Esophagus squamous epithelium (tissue), 4 donors: ENCODE data around the gene IFNL1.
"Not testable (repeated sequence)": the region's sequence is repeated elsewhere in the genome, so short reads cannot be mapped to it uniquely, and the experiment has no call there.

Experiments used
- POLR2A ChIP-seq, 4 donors: fragments of 450-650 bp; IDR thresholded peaks; one replicate each; pipeline ENCODE4 v1.6.1; 2017; ENCODE audit warnings: antibody characterized with exemption in 4 of 4, mild to moderate bottlenecking in 4 of 4, moderate library complexity in 3 of 4
- TF ChIP-seq, protein P1 (sequence below), 6 experiments: fragments of 450-650 bp in 4 of 6; fragments of 200-600 bp in 2 of 6; sonication (generic) in 2 of 6; IDR thresholded peaks; one replicate each; pipeline ENCODE4 v1.5.1; 2016 to 2019; ENCODE audit warnings: antibody characterized with exemption in 6 of 6, mild to moderate bottlenecking in 4 of 6, moderate library complexity in 4 of 6

- TF ChIP-seq, protein P1, sequence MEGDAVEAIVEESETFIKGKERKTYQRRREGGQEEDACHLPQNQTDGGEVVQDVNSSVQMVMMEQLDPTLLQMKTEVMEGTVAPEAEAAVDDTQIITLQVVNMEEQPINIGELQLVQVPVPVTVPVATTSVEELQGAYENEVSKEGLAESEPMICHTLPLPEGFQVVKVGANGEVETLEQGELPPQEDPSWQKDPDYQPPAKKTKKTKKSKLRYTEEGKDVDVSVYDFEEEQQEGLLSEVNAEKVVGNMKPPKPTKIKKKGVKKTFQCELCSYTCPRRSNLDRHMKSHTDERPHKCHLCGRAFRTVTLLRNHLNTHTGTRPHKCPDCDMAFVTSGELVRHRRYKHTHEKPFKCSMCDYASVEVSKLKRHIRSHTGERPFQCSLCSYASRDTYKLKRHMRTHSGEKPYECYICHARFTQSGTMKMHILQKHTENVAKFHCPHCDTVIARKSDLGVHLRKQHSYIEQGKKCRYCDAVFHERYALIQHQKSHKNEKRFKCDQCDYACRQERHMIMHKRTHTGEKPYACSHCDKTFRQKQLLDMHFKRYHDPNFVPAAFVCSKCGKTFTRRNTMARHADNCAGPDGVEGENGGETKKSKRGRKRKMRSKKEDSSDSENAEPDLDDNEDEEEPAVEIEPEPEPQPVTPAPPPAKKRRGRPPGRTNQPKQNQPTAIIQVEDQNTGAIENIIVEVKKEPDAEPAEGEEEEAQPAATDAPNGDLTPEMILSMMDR (IDR thresholded peaks at IDR 0.05), result not testable (repeated sequence)
- not testable (repeated sequence) for TF ChIP-seq POLR2A (IDR thresholded peaks at IDR 0.05)
Observed at GRCh38 chr19:39273859-39274258, 22.3 kb upstream of the IFNL1 start.
